ENCODE results near the gene SUFU. TPM values are rescaled to one million over a fixed set of nuclear protein-coding genes. Genes with fewer than 3 reads are reported as not detected.
A peak's percentile ranks its signal among the peaks of the same experiment; 100 is the strongest.

The SUFU gene
- total RNA-seq, 1 donor from 2014 or later = 13.5 TPM

- intact Hi-C loops (cut with DNase I) = no loop called here
These were observed 124.0 kb downstream of the SUFU start for GRCh38 chr10:102627736-102628293.

GRCh38 chr10:102628451-102628911, 124.7 kb downstream of the SUFU start:
- Histone ChIP-seq H3K9me3 (no peaks in the 10 kb centered on the region), H3K27me3 (no peaks in the 10 kb centered on the region), H3K4me3 (no peak overlapping the region), H3K27ac (peak overlapping the region; percentile 88), H3K36me3 (peaks cover 7% of the 10 kb centered on the region), H3K4me1 (peaks cover 63% of the 10 kb centered on the region)
- intact Hi-C loops (cut with DNase I) = no loop called here
- TF ChIP-seq CTCF (IDR thresholded peaks at IDR 0.05) = peak; percentile 5
- ATAC-seq (peak; percentile 6), DNase-seq (peak; percentile 80)

More at GRCh38 chr10:102627736-102628293, 124.0 kb downstream of the SUFU start:
- peak overlapping the region; percentile 88 for H3K27ac ChIP-seq
- no peak for TF ChIP-seq CTCF (IDR thresholded peaks at IDR 0.05)
- no peaks in the 10 kb centered on the region for H3K9me3 ChIP-seq
- peak; percentile 69 for ATAC-seq
- DNase-seq = peak; percentile 75
- H3K36me3 ChIP-seq = peaks cover 7% of the 10 kb centered on the region
- peaks cover 59% of the 10 kb centered on the region for H3K4me1 ChIP-seq
- H3K27me3 ChIP-seq = no peaks in the 10 kb centered on the region
- H3K4me3 ChIP-seq = no peak overlapping the region

GRCh38 chr10:102629661-102630614, 126.2 kb downstream of the SUFU start:
- DNase-seq (peak; percentile 62), ATAC-seq (peak; percentile 15)
- Histone ChIP-seq H3K36me3 (peaks cover 7% of the 10 kb centered on the region), H3K4me3 (no peak overlapping the region), H3K27ac (peak overlapping the region; percentile 88), H3K4me1 (peaks cover 77% of the 10 kb centered on the region), H3K9me3 (no peaks in the 10 kb centered on the region), H3K27me3 (no peaks in the 10 kb centered on the region)
- intact Hi-C loops (cut with DNase I) = no loop called here
- TF ChIP-seq CTCF (IDR thresholded peaks at IDR 0.05) = no peak

GRCh38 chr10:102630663-102631062, 126.9 kb downstream of the SUFU start:
- Histone ChIP-seq H3K27me3 (no peaks in the 10 kb centered on the region), H3K27ac (no peak overlapping the region), H3K4me1 (peaks cover 78% of the 10 kb centered on the region), H3K9me3 (no peaks in the 10 kb centered on the region), H3K4me3 (no peak overlapping the region), H3K36me3 (peaks cover 7% of the 10 kb centered on the region)
- no peak for DNase-seq
- ATAC-seq = no peak
- no peak for TF ChIP-seq CTCF (IDR thresholded peaks at IDR 0.05)
- intact Hi-C loops (cut with DNase I) = no loop called here

GRCh38 chr10:102631525-102632393, 128.0 kb downstream of the SUFU start:
- no peaks in the 10 kb centered on the region for H3K9me3 ChIP-seq
- H3K27me3 ChIP-seq = no peaks in the 10 kb centered on the region
- DNase-seq (peak; percentile 45), ATAC-seq (no peak)
- peaks cover 70% of the 10 kb centered on the region for H3K4me1 ChIP-seq
- intact Hi-C loops (cut with DNase I) = no loop called here
- peak overlapping the region; percentile 72 for H3K27ac ChIP-seq
- TF ChIP-seq CTCF (IDR thresholded peaks at IDR 0.05) = no peak
- H3K4me3 ChIP-seq = no peak overlapping the region
- peaks cover 7% of the 10 kb centered on the region for H3K36me3 ChIP-seq
